Stimulated activated CD8-positive, alpha-beta memory T cell treated with anti-CD3 and anti-CD28 coated beads, Interleukin-15, amount 100 ng/mL, for 4 hours (primary cell): ENCODE data around the gene OR5AS1.
"Not testable (repeated sequence)": the region's sequence is repeated elsewhere in the genome, so short reads cannot be mapped to it uniquely, and the experiment has no call there.

Experiments
- DNase-seq, 2 donors: peaks; one replicate each; pipeline ENCODE4 v3.0.0-alpha.2; 2020; ENCODE audit warnings: low read depth in 2 of 2

The OR5AS1 gene

DNA sequence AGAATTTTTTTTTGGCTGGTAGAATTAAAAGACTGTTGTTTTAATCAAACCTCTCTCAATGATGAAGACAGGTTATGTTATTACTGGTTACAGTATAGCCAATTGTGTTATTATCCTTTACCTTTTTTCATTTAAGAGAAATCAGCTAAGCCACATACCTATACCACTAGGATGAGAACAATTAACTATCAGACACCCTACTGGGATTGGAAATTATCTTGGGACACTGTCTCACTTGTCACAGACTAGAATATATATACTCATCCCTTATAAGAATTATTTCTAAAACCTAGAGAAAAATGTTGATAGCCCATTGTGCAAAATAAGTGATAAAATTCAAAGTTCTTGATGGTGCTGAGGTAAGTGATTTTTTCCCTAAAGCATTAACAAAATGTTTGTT is at the start of gene OR5AS1:
Gene OR5AS1, plus strand, starts transcription at position 301 of the 400 bp plus-strand sequence. CDS start 2,765 bp downstream, outside the sequence.
- DNase-seq = no peak

DNA sequence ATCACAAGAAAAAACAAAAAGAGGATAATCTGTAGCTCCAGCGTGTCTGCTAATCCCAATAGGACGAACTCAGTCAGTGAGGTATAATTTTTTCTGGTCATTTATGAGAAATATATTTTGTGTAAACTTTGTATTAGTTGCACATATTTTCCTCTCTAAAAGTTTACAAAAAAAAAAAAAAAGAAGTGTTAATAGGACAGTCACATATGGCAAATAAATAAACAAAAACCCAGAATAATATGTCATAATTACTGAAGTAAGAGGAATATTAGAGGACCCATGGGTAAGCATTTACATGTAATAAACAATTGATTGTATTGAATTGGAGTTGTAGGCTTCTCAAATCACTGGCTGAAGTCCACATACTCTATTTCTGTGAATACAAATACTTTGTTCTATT is 32.9 kb upstream of the OR5AS1 start, which contains the start of gene OR5F1:
Gene OR5F1, minus strand, starts transcription at position 101 of the 400 bp plus-strand sequence. Its CDS starts 0 bp downstream, at position 101.
- no peak for DNase-seq

DNA sequence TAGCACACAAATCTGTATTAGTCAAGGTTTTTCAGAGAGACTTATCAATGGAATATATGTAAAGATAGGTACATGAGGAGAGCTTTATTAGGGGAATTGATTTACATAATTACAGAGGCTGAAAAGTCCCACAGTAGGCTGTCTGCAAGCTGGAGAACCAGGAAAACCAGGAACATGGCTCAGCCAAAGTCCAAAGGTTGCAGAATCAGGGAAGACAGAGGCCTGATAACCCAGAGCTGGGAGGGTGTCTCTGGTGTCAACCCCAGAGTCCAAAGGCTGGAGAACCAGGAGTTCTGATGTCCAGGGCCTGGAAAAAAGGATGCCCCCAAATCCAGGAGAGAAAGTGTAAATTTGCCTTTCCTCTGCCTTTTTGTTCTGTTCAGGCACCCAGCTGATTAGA is 16.7 kb upstream of the OR5AS1 start:
- DNase-seq = no peak

DNA sequence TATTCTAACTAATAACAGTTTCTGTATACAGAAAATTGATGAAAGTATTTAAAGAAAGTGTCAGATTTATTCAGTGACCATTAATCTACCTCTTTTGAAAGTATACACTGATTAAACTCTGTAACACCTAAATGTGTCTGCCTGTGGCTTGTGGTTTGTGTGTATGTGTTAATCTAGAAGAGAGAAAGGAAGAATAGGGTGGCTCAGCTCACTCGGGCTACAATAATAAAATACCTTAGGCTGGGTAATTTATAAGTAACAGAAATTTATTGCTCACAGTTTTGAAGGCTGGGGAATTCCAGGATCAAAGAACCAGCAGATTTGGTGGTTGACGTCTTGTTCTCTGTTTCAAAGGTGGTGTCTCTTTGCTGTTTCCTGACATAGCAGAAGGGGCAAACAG is 13.6 kb upstream of the OR5AS1 start:
- no peak for DNase-seq

DNA sequence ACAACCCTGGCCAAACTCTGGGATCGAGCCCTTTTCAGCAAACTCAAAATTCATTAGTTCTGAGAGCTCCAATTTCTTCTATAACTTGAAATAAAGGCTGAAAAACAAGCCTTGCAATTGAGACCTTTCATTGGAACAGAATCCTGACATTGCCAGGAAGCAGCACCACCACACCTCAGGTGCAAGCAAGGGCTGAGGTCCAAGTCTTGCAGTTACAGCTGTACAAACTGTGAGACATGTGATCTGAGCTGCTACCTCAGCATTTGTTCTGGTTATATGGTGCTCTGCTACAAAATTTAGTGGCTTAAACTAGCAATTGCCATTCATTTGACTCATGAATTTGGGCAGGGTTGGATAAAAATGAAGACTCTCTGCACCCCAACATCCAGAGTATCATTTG is 18.1 kb downstream of the OR5AS1 start:
- DNase-seq = no peak

DNA sequence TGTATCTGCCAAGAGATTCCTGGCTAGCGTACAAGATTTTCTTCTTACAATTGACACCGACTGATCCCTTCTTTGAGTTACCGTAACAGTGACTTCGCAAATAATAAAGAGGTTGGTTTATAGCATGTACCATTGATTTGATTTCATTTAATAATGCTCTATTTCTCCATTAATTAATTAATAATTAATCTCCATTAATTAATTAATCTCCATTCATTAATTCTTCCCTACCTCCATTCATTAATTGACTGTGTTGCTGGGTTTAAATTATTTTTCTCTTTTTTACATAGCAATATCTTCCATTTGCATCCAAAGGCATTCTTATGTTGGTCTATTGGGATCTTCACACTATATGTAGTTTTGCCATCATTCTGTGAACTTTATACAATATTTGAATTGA is 21.0 kb downstream of the OR5AS1 start:
- DNase-seq = no peak

DNA sequence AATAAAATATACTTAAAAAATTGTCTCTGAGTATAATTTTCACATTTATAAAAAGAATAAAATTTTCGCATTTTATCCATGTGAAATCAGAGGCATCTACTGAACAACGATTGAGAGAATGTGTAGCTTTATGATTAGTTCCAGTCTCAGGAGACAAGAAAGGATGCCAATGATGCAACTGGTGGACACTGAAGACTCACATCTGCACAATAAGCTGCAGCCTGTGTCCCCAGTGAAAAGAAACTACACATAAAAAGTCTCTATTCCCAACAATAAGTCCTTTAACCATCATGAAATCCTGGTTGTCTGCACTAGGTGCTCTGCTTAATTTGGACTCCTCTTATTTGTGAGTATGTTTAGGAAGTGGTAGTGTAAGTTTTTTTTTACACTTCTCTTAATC is 22.0 kb downstream of the OR5AS1 start:
- DNase-seq = no peak

DNA sequence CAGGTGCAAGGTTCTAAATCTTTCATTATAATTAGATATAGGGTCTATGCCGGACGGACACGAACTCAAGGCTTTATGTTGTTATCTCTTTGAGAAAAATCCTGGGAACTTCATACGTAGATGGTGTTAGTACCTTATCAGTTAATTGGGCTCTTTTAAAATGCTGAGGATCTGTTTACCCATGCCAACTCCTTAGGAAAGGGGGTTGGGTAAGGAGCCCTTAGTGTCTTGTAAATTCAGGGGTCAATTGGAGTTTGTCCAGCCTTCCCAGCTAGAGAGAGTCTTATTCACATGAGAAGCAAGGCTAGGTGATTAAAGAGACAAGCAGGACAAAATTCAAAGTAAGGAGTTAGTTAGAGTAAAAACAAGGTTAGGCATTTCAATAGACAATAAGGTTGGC is 28.9 kb downstream of the OR5AS1 start:
- not testable (repeated sequence) for DNase-seq

DNA sequence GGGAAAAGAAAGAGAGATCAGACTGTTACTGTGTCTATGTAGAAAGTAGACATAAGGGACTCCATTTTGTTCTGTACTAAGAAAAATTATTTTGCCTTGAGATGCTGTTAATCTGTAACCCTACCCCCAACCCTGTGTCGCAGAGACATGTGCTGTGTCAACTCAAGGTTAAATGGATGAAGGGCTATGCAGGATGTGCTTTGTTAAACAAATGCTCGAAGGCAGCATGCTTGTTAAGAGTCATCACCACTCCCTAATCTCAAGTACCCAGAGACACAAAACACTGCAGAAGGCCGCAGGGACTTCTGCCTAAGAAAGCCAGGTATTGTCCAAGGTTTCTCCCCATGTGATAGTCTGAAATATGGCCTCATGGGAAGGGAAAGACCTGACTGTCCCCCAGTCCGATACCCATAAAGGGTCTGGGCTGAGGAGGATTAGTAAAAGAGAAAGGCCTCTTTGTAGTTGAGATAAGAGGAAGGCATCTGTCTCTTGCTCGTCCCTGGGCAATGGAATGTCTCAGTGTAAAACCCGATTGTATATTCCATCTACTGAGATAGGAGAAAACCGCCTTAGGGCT is 30.3 kb downstream of the OR5AS1 start:
- DNase-seq = not testable (repeated sequence)

DNA sequence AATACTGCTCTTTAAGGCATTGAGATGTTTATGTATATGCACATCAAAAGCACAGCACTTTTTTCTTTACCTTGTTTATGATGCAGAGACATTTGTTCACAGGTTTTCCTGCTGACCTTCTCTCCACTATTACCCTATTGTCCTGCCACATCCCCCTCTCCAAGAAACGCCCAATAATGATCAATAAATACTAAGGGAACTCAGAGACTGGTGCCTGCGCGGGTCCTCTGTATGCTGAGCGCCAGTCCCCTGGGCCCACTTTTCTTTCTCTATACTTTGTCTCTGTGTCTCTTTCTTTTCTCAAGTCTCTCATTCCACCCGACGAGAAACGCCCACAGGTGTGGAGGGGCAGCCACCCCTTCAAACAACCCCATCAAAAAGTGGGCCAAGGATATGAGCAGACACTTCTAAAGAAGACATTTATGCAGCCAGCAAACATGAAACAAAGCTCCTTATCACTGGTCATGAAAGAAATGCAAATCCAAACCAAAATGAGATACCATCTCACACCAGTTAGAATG is 30.9 kb downstream of the OR5AS1 start:
- not testable (repeated sequence) for DNase-seq

DNA sequence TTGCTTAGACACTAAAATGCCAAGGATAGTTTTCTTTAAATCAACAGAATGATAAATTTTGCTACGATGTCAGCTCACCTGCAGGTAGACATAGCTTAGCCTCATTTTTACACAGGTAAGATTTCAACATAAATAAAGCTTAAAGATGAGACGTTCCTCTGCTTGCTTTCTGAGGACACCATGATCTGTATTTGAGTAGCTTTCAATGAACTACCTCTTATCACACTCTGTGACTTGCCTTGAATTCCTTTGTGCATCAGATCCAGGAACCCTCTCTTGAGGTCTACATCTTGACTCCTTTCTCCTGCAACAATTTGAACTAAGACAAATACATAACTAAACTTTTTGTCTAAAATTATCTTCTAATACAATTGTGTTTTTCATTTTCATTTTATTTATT is 39.5 kb downstream of the OR5AS1 start:
- no peak for DNase-seq
